ENCODE results near the gene CLTA.

DNA sequence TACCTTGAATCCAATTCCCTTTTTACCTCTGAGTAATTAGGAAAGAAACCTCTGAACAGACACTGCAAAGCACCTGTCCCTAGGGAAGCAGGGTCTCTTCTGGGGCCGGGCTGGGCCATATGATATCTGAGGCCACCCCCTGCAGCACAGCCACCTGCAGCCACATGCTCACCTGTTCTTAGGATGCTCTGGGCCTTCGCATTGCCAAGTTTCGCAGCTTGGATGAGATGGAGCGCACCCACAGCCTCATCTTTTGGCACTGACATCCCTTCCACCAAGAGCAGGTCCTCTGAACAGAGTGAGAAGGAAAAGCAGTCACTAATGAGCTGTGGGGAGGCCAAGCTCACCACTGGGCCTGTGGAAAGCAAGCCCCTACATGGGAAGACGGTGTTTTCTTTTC lies 27.3 kb downstream of the CLTA start:
- TF ChIP-seq POLR2A (IDR thresholded peaks at IDR 0.05) = no peak
- no peak for TF ChIP-seq CTCF (IDR thresholded peaks at IDR 0.05)
